ENCODE data around the gene CERS2. TPM values are rescaled to one million over a fixed set of nuclear protein-coding genes. Genes with fewer than 3 reads are reported as not detected.
A peak's percentile ranks its signal among the peaks of the same experiment; 100 is the strongest.

The CERS2 gene
- total and polyA plus RNA-seq, 8 donors: 213 to 359 (median 260) TPM

- TF ChIP-seq CTCF (IDR thresholded peaks at IDR 0.05): no peak
- Histone ChIP-seq H3K27ac (peak overlapping the region; percentile 4 to 87), H3K4me3 (peak overlapping the region in 1 of 2 donors; percentile 20)
Measured at GRCh38 chr1:151003180-151003579, 28.5 kb upstream of the CERS2 start.

GRCh38 chr1:151002611-151003010 is 28.0 kb upstream of the CERS2 start:
- DNase-seq: no peak
- intact Hi-C loops (cut with DNase I): no loop called here
- H3K27ac ChIP-seq: peak overlapping the region in 1 of 2 donors; percentile 87
- peak overlapping the region in 1 of 2 donors; percentile 20 for H3K4me3 ChIP-seq
- ATAC-seq: no peak
- no peak for TF ChIP-seq CTCF (IDR thresholded peaks at IDR 0.05)
- peaks cover 0 to 22% of the 10 kb centered on the region in 2 donors for H3K36me3 ChIP-seq
- H3K9me3 ChIP-seq: no peaks in the 10 kb centered on the region
- H3K27me3 ChIP-seq: no peaks in the 10 kb centered on the region
- peaks cover 31 to 79% of the 10 kb centered on the region in 2 donors for H3K4me1 ChIP-seq

More at GRCh38 chr1:151003180-151003579, 28.5 kb upstream of the CERS2 start:
- intact Hi-C loops (cut with DNase I): no loop called here
- H3K9me3 ChIP-seq: no peaks in the 10 kb centered on the region
- ATAC-seq (no peak), DNase-seq (no peak)
- peaks cover 34 to 85% of the 10 kb centered on the region in 2 donors for H3K4me1 ChIP-seq
- no peaks in the 10 kb centered on the region for H3K27me3 ChIP-seq
- peaks cover 0 to 16% of the 10 kb centered on the region in 2 donors for H3K36me3 ChIP-seq

- DNase-seq: no peak
- peaks cover 0 to 28% of the 10 kb centered on the region in 2 donors for H3K36me3 ChIP-seq
- H3K4me1 ChIP-seq: peaks cover 26 to 74% of the 10 kb centered on the region in 2 donors
- no peak for TF ChIP-seq CTCF (IDR thresholded peaks at IDR 0.05)
- no peak for ATAC-seq
- H3K9me3 ChIP-seq: no peaks in the 10 kb centered on the region
- no peaks in the 10 kb centered on the region for H3K27me3 ChIP-seq
- H3K27ac ChIP-seq: peak overlapping the region in 1 of 2 donors; percentile 87
- intact Hi-C loops (cut with DNase I): no loop called here
- no peak overlapping the region for H3K4me3 ChIP-seq
Measured at GRCh38 chr1:151002051-151002450, 27.4 kb upstream of the CERS2 start.

GRCh38 chr1:151001602-151002001 is 27.0 kb upstream of the CERS2 start:
- peaks cover 23 to 69% of the 10 kb centered on the region in 2 donors for H3K4me1 ChIP-seq
- H3K36me3 ChIP-seq: peaks cover 0 to 32% of the 10 kb centered on the region in 2 donors
- H3K27me3 ChIP-seq: no peaks in the 10 kb centered on the region
- DNase-seq (no peak), ATAC-seq (no peak)
- no peak overlapping the region for H3K4me3 ChIP-seq
- peak overlapping the region in 1 of 2 donors; percentile 87 for H3K27ac ChIP-seq
- intact Hi-C loops (cut with DNase I): no loop called here
- no peaks in the 10 kb centered on the region for H3K9me3 ChIP-seq
- no peak for TF ChIP-seq CTCF (IDR thresholded peaks at IDR 0.05)

GRCh38 chr1:151000408-151000807 is 25.8 kb upstream of the CERS2 start:
- Histone ChIP-seq H3K36me3 (peaks cover 0 to 35% of the 10 kb centered on the region in 2 donors), H3K27ac (peak overlapping the region in 1 of 2 donors; percentile 87), H3K9me3 (no peaks in the 10 kb centered on the region), H3K4me1 (peaks cover 23 to 70% of the 10 kb centered on the region in 2 donors), H3K27me3 (no peaks in the 10 kb centered on the region), H3K4me3 (no peak overlapping the region)
- intact Hi-C loops (cut with DNase I): no loop called here
- TF ChIP-seq CTCF (IDR thresholded peaks at IDR 0.05): no peak
- no peak for ATAC-seq
- DNase-seq: no peak

Measured in left lung (tissue), 10 donors.